HTERT RPE-1 (cell line): ENCODE results near the gene SMURF1.
"Not testable (repeated sequence)": the region's sequence is repeated elsewhere in the genome, so short reads cannot be mapped to it uniquely, and the experiment has no call there.

ENCODE experiments used
- in situ Hi-C: fragments of 300-500 bp; cut with MboI; formaldehyde crosslinking; loops from 4 replicates; pipeline ENCODE4 v1.14.3; 2020; ENCODE audit warnings: low sequenced_read_pairs

SMURF1 gene

DNA sequence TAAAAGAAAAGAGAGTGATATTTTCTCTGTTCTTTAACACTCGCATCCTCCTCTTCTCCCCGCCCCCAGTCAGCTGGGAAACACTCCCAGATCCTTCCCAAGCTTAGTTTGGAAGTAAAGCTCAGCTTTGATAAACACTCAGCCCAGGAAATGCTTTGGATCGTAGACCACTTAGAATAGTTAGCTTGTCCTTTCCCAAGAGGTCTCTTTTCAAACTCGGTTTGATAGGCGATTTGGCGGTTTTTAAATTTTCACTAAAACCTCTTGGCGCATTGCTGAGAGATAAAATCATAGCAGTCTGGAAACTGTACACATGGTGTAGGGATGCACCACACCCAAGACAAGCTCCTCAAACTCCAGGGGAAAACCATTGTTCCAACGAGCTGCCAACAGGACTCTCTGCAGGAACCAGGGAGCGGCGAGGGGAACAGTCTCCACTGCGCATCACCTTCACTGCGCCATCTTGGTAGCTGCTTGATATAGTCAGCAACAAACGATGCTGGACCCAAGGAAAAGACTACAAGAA lies 22.3 kb downstream of the SMURF1 start:
- in situ Hi-C loops = no loop called here

DNA sequence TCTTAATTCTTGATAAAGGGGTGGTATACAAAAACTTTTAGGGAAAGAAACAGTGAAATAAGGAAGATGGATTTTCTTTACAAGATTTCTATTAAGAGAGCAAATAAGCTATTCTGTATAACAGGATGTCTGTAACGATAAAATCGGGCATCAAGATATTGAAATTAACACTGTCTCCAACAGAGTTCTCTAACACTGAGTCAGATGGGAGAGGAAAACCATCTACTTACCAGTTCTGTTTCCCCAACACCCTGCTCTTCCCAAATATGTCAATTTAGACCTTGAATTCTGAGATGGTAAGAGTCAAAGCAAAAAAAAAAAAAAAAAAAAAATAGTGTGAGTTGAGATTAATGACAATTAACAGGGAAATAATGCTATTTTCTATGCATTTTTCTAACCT lies 23.0 kb downstream of the SMURF1 start:
- in situ Hi-C loops = no loop called here

DNA sequence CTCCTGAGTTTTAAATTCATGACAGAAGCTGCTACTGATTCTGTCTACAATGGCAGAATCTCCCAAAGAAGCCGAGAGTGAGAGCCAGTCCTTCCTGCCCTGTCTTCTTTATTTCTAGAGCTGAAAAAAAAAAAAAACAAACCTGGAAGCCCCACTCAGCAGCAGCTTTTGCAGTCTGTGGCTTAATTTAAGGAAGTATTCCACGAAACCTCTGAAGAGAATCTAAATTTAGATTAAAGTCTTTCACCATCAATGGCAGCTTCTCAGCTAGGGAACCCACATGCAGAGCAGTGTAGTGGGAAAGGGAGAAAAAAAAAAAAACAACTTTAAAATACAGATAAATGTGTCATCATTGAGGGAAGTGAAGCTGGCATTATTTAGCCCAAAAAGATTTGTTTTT lies 23.4 kb downstream of the SMURF1 start:
- in situ Hi-C loops = no loop called here

DNA sequence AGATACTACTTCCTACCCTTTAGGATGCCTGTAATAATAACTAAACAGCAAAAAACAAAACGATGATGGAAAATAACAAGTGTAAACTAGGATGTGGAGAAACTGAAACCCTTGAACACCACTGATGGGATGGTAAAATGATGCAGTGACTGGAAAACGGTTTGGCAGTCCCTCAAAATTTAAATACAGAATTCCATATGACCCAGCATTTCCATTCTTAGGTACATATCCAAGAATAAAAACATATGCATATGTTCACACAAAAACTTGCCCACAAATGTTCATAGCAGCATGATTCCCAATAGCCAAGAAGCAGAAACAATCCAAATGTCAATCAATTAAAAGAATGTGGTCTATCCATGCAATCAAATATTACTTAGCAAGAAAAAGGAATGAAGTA lies 25.8 kb downstream of the SMURF1 start:
- in situ Hi-C loops = no loop called here

DNA sequence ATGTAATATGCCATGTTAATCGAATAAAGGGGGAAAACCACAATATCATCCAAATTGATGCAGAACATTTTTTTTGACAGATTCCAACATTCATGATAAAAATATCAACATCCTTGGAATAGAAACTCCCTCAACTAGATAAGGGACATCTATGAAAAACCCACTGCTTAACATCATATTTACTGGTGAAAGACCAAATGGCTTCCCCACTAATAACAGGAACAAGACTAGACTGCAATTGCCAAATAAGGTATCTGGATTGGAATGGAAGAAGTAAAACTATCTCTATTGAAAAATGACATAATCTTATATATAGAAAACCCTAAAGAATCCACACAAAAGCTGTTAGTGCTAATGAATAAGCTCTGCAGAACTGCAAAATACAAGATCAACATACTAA lies 27.8 kb downstream of the SMURF1 start:
- in situ Hi-C loops = no loop called here

DNA sequence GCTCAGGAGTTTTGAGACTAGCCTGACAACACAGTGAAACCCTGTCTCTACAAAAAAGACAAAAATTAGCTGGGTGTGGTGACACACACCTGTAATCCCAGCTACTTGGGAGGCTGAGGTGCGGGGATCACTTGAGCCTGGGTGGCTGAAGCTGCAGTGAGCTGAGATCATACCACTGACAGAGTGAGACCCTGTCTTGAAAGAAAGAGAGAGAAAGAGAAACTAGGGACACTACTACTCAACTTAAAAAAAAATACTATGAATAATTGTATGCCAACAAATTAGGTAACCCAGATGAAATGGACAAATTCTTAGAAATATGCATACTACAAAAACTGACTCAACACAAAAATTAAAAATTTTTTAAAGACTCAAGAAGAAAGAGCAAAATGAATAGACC lies 28.5 kb downstream of the SMURF1 start:
- in situ Hi-C loops = no loop called here

DNA sequence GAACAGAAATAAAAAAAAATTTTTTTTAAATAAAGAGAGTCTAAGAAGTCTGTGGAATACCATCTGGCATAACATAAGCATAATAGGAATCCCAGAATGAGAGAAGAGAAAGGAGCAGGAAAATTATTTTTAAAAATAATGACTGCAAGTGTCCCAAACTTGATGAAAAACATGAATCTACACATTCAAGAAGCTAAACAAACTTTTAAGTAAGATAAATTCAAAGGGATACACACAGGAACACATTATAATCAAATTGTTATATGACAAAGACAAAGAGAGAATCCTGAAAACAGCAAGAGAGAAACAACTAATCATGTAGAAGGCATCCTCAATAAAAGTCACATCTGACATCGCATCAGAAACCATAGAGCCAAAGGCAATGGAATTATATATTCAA lies 30.9 kb downstream of the SMURF1 start:
- in situ Hi-C loops = no loop called here

DNA sequence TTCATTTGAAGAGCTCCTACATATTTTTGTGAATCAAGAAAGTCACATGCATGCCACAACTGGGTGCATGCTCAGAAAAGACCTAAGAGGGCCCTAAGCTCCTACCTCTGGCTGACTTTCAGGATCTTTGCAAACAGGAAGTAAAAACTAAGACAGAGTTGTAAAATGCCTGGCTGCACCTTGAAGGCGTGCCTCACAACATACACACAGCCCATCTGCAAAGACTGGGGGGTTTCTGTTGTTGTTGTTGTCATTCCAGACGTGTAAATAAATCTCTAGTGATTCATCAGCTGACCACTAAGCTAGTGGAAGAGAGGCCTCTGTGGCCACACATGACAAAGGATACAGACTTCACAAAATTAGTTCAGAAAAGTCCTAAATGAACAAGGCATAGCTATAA lies 31.8 kb downstream of the SMURF1 start:
- in situ Hi-C loops = no loop called here

DNA sequence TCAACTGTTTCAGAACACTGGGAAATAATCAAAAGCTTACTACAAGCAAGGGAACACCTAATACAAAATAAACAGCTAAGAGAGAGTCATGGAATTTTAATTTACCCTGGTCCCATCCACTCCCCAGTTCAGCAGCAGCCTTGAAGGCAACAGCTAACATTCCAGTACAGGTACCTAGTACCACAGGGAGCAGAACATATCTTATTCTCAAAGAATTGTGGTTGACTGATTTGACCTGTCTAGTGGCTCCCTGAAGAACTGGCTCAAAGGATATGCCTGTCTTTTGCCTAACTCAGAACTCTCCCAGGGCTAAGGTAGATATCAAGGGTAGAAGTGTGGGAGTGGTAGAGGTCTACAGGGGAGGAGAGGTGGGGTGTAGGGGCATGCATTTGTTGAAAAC lies 32.3 kb downstream of the SMURF1 start:
- in situ Hi-C loops = no loop called here

DNA sequence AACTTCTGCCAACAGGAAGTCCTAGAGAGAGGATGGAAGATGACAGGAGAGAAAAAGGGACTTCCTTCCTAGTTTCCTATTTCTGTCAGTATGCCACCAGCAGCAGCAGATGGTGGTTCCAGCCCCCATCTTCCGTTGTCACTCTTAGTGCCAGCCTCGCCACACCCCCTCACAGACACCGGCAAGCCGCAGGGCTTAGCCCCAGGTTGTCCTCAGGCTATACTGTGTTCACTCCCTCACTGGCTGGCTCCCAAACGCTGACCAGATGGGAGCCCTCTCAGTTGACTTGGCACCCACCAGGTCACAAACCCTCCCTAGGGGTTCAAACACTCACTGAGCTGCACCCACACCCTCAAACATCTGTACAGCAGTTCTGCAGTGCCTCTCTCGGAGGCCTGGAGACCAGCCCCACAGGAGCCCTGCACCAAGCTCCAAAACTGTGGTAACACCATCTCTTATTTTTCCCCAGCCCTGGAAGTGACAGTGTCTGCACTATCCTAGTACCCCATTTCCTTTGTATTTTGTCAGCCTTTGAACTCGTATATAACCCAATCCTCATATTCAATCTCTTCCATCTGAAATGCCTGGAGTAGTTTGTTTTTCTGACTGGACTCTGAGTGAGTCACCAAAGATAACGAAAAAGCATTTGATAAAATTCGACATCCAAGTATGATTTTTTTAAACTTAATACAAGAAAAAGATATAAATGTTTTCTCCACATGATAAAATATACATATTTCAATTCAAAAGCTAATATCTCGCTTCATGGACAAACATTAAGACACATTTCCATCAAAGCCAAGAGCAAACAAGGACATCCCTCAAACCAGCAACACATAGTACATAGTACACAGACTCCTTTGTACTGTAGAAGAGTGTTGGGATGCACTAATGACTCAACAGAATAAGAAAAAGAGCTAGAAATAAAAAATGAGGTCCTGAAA lies 34.5 kb downstream of the SMURF1 start:
- in situ Hi-C loops = no loop called here

DNA sequence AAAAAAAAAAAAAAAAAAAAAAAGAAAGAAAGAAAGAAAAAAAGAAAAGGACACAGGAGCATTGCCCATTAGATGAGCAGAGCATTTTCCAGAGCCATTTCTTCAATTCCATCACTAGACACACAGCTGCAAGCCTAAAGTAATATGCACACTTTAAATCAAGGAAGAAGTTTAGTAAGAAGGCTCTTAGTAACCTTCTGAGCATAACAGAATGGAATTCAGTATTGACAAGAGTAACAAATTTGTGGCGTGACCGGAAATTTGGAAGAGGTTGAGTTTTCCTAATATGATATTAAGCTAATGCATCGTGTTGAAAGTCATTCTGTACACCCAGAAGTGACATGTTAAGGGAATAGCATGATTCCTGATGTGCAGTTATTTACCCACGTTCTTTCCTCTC lies 35.3 kb downstream of the SMURF1 start:
- in situ Hi-C loops = no loop called here

DNA sequence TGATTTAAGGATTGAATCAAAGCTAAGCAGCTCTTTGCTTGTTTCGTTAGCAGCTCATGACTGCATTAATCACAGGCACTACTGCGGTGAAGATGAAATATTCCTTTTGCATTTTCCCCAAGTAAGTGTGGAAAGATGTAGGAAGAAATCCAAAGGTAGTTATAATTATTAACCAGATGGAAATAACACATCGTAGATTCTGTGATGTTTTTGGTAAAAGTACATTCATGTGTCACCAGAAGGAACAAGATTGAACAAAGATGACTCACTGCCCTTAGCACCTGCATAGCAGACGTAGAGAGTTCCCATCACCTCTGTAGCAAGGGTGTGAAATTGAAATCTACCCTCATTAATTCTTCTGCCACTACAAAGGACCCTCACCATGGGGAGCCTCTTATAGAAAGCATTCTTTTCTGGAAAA lies 37.1 kb downstream of the SMURF1 start:
- in situ Hi-C loops = no loop called here

DNA sequence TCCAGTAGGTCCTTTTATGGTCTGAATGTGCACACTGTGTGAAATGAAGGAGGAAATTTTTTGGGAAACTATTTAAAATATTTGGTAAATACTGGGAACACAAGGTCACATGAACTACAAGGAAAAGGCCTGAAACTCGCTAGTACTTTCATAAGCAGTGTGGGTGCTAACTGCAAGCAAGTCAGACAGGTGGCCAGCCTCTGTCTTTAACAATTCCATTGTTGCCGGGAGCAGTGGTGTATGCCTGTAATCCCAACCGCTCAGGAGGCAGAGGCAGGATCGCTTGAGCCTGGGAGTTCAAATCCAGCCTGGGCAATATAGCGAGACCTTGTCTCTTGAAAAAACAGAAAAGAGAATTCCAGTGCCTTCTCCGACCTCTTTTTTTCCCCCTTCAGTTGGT lies 37.5 kb downstream of the SMURF1 start:
- in situ Hi-C loops = no loop called here

DNA sequence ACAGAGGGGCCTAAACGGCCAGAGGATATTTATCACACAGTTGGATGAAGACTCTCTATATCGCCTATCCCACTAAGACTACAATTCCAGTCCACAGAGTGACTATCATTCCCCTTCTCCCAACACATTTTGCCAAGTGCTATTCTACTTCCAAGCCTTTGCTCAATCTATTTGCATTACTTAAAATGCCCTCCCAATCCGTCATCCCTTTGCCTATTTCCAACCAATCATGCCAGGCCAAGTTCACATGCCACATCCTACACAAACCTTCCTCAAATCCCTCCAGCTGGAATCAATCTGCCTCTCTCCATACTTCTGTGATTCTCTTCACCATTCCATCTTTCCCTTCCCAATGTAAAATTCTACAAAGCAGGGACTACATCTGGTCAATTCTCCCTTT lies 38.2 kb downstream of the SMURF1 start:
- in situ Hi-C loops = no loop called here

DNA sequence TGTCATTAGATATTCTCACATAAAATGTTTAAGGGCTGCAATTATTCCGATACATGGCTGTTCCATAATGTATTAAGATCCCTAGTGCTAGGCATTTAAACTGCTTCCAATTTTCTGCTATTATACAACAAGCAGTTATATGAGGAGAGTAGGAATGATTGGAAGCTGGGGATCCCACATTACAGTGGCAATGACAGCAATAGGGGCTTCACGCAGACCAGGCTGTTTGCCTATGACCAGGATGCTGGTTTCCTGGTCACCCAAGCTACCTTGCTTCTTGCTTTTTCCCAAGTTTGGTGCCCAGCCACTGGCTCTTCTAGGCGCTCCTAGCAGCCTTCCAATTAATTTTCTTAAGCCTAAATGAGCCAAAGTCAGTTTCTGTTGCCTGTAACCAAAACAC lies 39.3 kb downstream of the SMURF1 start:
- in situ Hi-C loops = no loop called here

DNA sequence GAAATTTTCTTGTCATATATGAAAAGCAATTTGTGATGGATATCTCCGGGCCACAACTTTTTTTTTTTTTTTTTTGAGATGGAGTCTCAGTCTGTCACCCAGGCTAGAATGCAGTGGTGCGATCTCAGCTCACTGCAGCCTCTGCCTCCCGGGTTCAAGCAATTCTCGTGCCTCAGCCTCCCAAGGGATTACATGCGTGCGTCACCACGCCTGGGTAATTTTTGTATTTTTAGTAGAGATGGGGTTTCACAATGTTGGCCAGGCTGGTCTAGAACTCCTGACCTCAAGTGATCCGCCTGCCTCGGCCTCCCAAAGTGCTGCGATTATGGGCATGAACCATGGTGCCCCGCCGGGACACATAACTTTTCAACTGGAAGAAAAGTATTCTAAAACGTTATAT lies 40.1 kb downstream of the SMURF1 start:
- in situ Hi-C loops = not testable (repeated sequence)

DNA sequence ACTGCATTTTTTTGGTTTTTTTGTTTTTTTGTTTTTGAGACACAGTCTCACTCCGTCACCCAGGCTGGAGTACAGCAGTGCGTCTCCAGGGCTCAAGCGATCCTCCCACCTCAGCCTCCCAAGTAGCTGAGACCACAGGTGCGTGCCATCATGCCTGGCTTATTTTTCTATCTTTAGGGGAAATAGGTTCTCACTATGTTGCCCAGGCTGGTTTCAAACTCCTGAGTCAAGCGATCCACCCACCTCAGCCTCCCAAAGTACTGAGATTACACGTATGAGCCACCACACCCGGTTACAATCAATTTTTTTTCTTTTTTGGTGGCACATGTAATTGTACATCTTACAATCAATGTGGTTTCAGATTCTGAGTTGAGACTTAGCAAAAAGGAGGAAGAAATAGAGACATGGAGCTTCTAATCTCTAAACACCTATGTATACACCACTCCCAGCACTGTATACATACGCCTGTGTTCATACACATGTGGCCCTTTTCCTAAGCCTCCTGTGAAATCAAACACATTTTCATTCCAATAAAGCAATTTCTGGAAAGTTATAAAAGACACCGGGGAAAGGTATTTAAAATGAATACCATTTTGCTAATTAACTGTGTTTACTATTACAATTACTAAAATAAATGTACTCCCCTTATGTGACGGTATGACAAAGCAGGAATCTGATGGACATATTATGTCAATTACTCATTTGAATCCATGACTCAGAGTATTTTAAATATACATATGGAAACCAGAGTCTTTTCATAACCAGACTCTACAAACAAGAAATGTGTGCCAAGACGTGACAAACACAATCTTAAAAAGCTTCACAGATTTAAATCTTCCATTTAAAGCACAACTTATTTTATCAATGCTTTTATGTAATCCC lies 40.9 kb downstream of the SMURF1 start:
- in situ Hi-C loops = no loop called here

DNA sequence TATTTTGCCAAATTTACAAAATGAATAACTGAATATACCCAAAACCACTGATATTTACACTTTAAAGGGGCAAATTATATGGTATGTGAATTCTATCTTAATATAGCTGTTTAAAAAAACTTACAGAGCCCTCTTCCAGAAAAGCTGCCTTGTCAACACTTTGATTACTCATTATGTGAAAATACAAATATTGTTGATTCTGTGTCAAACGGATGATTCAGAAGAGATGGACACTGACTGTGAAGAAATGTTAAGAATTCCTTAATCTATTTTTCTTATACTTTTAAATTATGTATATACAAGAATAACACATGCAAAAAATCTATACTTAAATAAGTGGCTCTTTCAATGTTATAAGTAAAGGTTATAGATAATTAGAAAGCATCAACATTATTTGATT lies 41.5 kb downstream of the SMURF1 start:
- in situ Hi-C loops = no loop called here

DNA sequence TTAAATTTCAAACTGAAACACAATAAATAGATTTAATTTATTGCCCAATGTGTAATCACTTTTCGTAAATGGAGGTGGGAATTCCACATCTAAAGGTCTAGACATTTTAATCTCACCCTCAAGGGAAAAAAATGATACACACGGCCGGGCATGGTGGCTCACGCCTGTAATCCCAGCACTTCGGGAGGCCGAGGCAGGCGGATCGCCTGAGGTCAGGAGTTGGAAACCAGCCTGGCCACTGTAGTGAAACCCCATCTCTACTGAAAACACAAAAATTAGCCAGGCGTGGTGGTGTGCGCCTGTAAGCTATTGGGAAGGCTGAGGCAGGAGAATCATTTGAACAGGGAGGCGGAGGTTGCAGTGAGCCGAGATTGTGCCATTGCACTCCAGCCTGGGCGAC lies 42.4 kb downstream of the SMURF1 start:
- in situ Hi-C loops = not testable (repeated sequence)

DNA sequence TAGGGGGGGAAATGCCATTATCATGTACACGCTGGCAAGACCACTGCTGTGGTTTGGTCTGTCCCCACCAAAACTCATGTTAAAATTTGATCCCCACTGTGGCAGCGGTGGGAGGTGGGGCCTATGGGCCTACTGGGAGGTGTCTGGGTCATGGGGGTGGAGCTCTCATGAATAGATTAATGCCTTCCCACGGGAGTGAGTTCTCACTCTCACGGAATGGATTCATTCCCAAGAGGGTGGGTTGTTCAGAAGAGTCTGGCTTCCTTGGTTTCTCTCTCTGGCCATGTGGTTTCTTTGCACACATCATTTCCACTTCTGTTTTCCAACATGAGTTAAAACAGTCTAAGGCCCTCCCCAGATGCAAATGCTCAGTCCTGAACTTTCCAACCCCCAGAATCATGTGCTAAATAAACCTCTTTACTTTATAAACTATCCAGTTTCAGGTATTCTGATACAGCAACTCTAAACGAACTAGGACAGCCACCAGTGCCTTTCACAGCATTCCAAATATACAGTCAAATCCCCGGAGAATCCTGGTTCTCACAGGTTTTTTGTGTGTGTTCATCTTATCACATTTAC lies 44.3 kb downstream of the SMURF1 start:
- in situ Hi-C loops = no loop called here

DNA sequence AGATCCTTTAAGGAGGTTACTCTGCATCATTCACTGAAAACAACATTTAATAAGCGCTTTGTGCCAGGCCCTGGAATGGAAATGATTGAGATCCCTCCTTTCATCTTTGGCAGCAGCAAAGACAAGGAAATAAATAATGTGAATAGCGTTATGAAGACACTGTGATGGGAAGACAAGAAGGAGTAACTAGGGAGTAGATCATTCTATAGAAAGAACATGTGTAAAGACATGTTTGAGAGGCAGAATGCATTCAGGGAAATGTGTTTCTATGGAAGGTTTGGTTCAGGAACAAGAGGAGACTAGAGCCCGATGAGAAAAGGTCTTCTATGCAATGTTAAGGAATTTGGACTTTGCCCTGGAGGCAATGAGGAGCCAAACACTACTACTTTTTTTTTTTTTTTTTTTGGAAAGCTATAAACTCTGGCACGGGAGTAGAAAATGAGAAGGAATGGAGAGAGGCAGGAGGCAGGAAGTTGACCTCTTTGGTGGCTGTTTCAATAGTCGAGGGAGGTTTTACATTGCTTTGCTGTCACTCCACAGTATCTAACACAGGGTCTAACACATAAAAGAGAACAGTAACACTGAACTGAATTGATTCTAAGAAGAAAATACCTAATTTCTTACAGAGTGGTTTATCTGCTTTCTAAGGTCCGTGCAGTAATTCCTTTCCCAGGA lies 44.9 kb downstream of the SMURF1 start:
- in situ Hi-C loops = no loop called here
